Brain microvascular endothelial cell (primary cell): Measurements from ENCODE around the gene FMO2.

Source experiments
- DNase-seq: peaks from one replicate; pipeline ENCODE4 v3.0.0-alpha.2; 2020
- H3K27ac ChIP-seq: fragments of 250-450 bp; sonication (Bioruptor Pico); 2 replicates; pipeline ENCODE4 v1.5.1; 2020; ENCODE audit warnings: mild to moderate bottlenecking, moderate library complexity
- H3K27me3 ChIP-seq: fragments of 250-450 bp; sonication (Bioruptor Pico); replicated peaks from 2 replicates; pipeline ENCODE4 v1.5.1; 2020; ENCODE audit warnings: mild to moderate bottlenecking
- H3K36me3 ChIP-seq: fragments of 250-450 bp; sonication (Bioruptor Pico); replicated peaks from 2 replicates; pipeline ENCODE4 v1.5.1; 2020; ENCODE audit warnings: mild to moderate bottlenecking
- H3K4me3 ChIP-seq: 2 replicates; pipeline ENCODE4 v1.5.1; 2011; ENCODE audit warnings: low read depth, mild to moderate bottlenecking, control low read depth, low read length, moderate library complexity
- in situ Hi-C: cut with HindIII; loops from 2 replicates; pipeline ENCODE4 v1.10.0; 2017; ENCODE audit warnings: low sequenced_read_pairs, low pct_ligation_motif_present
- TF ChIP-seq, protein P1 (sequence below): IDR thresholded peaks from 2 replicates; pipeline ENCODE4 v1.5.1; 2011; ENCODE audit warnings: low read depth, mild to moderate bottlenecking, moderate library complexity, low read length, control low read depth, inconsistent platforms; ENCODE audit errors: missing control alignments

The FMO2 gene

DNA sequence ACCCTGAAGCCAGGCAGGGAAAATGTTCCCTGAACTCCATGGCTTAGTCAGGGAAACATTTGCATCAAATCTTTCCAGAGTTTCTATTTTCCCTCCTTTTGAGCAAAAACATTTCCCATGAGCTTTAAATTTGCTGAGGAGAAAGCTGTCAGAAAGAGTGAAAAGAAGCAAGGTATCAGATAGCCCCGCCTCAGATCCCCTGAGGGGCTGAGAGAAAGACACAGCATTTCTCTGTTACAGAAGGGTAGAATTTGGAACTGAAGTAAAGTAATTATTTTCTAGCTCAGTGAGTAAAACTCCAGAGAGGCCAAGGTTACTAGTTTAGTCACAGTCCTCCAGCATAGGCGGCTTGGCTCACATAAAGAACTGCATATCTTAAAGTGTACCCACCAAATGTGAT is 73.8 kb downstream of the FMO2 start:
- in situ Hi-C loops: no loop called here
- Histone ChIP-seq H3K4me3 (no peak overlapping the region), H3K36me3 (no peaks in the 10 kb centered on the region), H3K27ac (no peak overlapping the region), H3K27me3 (no peaks in the 10 kb centered on the region)
- DNase-seq: no peak
- TF ChIP-seq, protein P1, sequence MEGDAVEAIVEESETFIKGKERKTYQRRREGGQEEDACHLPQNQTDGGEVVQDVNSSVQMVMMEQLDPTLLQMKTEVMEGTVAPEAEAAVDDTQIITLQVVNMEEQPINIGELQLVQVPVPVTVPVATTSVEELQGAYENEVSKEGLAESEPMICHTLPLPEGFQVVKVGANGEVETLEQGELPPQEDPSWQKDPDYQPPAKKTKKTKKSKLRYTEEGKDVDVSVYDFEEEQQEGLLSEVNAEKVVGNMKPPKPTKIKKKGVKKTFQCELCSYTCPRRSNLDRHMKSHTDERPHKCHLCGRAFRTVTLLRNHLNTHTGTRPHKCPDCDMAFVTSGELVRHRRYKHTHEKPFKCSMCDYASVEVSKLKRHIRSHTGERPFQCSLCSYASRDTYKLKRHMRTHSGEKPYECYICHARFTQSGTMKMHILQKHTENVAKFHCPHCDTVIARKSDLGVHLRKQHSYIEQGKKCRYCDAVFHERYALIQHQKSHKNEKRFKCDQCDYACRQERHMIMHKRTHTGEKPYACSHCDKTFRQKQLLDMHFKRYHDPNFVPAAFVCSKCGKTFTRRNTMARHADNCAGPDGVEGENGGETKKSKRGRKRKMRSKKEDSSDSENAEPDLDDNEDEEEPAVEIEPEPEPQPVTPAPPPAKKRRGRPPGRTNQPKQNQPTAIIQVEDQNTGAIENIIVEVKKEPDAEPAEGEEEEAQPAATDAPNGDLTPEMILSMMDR: no peak
